MM.1S (cell line): ENCODE measurements around the gene APOE.

Source experiments
- CTCF ChIP-seq: fragments of 300-600 bp; sonication (generic); IDR thresholded peaks from 2 replicates; pipeline ENCODE4 v1.5.1; 2016; ENCODE audit warnings: antibody characterized with exemption, low read length, mixed read lengths
- EZH2 ChIP-seq: fragments of 300-600 bp; sonication (generic); optimal IDR thresholded peaks from 2 replicates; pipeline ENCODE3; 2017; ENCODE audit warnings: low read depth, mild to moderate bottlenecking, antibody characterized with exemption, low read length, mixed read lengths
- EZH2phosphoT487 ChIP-seq: fragments of 300-600 bp; sonication (generic); IDR thresholded peaks from 2 replicates; pipeline ENCODE4 v1.6.1; 2018; ENCODE audit warnings: antibody characterized with exemption, low read length

GRCh38 chr19:44890366-44891015 lies 15.1 kb upstream of the APOE start:
- no peak for TF ChIP-seq CTCF
- TF ChIP-seq EZH2, result no peak
- no peak for TF ChIP-seq EZH2phosphoT487
